Fibroblast of mammary gland (primary cell): ENCODE results near the gene RHCG.

Experiments
- DNase-seq: peaks from one replicate; pipeline ENCODE4 v3.0.0-alpha.2; 2010; ENCODE audit warnings: low read depth
- H3K4me3 ChIP-seq: 2 replicates; pipeline ENCODE4 v1.5.1; 2011; ENCODE audit warnings: low read depth, mild to moderate bottlenecking, low read length, moderate library complexity; ENCODE audit not compliant: control insufficient read depth
- TF ChIP-seq, protein P1 (sequence below): conservative IDR thresholded peaks from 2 replicates; pipeline ENCODE4 v1.5.1; 2011; ENCODE audit warnings: low read depth, low read length, inconsistent platforms; ENCODE audit not compliant: control insufficient read depth, insufficient read depth

RHCG gene

DNA sequence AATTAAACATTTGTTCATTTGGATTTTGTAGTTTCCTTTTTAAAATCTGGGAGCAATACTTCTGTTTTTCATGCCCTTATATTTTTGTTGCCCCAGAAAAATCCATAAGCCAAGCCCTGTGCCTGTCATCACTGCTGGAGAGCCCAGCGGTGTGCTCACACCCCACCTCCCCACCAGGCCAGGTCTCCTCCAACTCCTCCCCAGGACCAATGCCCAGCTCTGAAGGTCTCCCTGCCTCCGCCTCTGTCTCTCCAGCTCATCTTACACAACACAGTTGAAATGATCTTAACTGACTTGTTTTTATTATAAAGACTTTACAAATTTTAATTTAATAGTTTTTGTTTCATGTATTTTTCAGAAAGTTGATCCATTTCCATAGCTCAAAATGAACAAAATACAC is 66.4 kb downstream of the RHCG start:
- no peak for DNase-seq
- TF ChIP-seq, protein P1, sequence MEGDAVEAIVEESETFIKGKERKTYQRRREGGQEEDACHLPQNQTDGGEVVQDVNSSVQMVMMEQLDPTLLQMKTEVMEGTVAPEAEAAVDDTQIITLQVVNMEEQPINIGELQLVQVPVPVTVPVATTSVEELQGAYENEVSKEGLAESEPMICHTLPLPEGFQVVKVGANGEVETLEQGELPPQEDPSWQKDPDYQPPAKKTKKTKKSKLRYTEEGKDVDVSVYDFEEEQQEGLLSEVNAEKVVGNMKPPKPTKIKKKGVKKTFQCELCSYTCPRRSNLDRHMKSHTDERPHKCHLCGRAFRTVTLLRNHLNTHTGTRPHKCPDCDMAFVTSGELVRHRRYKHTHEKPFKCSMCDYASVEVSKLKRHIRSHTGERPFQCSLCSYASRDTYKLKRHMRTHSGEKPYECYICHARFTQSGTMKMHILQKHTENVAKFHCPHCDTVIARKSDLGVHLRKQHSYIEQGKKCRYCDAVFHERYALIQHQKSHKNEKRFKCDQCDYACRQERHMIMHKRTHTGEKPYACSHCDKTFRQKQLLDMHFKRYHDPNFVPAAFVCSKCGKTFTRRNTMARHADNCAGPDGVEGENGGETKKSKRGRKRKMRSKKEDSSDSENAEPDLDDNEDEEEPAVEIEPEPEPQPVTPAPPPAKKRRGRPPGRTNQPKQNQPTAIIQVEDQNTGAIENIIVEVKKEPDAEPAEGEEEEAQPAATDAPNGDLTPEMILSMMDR = no peak
- H3K4me3 ChIP-seq = no peak overlapping the region

DNA sequence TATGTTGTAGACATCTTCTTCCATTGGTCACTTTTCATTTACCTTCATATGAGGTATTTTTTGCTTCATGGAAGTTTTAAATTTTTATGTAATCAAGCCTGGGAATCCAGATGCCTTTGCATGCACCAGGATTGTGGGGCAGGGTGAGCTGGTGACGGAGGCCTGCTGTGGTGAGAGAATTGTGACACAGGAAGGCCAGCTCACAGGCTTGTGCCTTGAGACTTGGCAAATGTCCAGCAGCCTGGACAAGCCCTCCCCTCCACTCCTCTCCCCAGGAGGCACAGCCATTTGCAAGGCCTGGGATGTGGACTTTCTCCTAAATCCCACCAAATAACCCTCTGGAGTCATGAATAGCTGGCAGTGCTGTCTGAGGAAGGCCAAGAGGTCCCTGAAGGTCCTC is 67.4 kb downstream of the RHCG start:
- no peak for DNase-seq

DNA sequence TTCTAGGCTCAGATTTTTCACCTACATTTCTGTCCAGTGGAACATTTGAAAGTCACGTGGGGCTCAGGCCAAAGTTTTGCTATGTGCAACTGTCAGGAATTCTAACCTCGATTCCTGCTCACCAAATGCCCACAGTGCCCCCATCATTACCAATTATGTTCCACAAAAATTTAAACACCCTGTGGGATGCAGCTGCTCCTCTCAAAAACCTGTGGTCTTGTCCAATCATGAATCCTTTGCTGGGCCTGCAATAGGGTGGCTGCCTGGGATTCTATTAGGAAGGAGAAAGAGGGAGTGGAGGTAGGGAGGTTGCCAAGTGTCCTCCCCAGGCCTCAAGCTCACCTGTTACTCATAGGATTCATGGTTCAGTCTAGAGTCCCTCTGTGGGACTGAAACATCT is 68.1 kb downstream of the RHCG start:
- TF ChIP-seq, protein P1 = no peak
- DNase-seq = no peak
- H3K4me3 ChIP-seq = no peak overlapping the region

More for the DNA sequence above, 67.4 kb downstream of the RHCG start:
- TF ChIP-seq, protein P1 = no peak
- H3K4me3 ChIP-seq = no peak overlapping the region

DNA sequence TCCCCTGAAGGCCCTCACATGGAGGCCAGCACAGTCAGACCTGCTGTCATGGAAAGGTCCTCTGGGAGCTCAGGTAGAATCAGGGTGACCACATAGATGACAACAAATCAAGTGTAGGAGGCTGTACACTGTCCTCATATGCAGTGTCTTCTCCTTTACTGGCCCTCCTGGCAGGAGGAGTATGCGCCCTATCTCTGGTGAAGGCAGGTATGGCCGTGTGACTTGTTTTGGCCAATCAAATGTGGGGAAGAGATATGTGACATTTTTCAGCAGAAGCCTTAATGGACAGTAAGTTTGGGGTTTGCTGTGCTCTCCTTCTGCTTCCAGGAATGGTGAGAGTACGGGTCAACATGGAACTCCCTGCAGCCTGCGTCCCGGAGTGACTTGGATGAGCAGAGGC is 69.9 kb downstream of the RHCG start:
- TF ChIP-seq, protein P1 = no peak
- no peak for DNase-seq
- no peak overlapping the region for H3K4me3 ChIP-seq

DNA sequence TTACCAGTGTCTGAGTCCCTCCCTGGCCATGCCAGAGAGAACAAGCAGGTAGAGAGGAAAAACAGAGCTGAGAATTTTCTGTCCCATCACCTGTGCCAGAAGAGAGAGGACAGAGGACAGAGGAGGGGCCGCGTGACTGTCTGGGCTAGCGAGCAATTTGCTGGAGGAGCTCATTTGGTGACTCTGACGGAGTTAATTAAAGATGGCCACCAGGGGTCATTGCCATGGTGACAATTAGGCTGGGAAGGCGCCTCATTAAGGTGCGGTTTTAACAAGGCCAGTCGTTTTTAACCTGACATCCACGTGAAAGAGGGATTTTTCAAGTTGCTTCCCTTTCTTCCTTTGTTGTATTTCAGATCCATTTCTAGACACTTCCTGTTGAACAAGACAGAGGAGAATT is 72.4 kb downstream of the RHCG start:
- H3K4me3 ChIP-seq = no peak overlapping the region
- no peak for DNase-seq
- TF ChIP-seq, protein P1 = no peak
